Retinal pigment epithelial cell (primary cell): ENCODE data around the gene TGFBR3.

ENCODE experiments used
- DNase-seq: peaks from one replicate; pipeline ENCODE4 v3.0.0-alpha.2; 2010; ENCODE audit warnings: low read depth
- H3K4me3 ChIP-seq: 2 replicates; pipeline ENCODE4 v1.5.1; 2011; ENCODE audit warnings: mild to moderate bottlenecking, low read length, control low read depth, moderate library complexity
- TF ChIP-seq, protein P1 (sequence below): conservative IDR thresholded peaks from 2 replicates; pipeline ENCODE4 v1.5.1; 2011; ENCODE audit warnings: low read depth, low read length, control low read depth, inconsistent platforms

Gene TGFBR3

DNA sequence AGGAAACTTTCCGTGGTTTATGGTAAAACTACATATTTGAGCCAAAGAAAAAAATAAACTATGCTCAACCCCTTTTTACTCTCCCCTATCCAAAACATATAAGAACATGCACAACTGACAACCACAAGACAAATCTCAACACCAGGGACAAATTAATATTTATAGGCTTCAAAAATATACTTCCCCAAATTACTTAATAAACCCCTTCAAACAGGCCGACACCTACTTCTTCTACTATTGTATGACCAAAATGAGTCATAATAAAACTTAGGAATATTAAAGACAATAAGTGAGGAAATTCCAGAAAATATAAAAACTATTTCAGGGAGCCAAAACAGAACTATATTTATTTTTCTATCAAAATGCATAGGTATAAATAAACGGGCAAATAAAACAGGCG, 71.5 kb downstream of the TGFBR3 start:
- TF ChIP-seq, protein P1, sequence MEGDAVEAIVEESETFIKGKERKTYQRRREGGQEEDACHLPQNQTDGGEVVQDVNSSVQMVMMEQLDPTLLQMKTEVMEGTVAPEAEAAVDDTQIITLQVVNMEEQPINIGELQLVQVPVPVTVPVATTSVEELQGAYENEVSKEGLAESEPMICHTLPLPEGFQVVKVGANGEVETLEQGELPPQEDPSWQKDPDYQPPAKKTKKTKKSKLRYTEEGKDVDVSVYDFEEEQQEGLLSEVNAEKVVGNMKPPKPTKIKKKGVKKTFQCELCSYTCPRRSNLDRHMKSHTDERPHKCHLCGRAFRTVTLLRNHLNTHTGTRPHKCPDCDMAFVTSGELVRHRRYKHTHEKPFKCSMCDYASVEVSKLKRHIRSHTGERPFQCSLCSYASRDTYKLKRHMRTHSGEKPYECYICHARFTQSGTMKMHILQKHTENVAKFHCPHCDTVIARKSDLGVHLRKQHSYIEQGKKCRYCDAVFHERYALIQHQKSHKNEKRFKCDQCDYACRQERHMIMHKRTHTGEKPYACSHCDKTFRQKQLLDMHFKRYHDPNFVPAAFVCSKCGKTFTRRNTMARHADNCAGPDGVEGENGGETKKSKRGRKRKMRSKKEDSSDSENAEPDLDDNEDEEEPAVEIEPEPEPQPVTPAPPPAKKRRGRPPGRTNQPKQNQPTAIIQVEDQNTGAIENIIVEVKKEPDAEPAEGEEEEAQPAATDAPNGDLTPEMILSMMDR = no peak
- no peak overlapping the region for H3K4me3 ChIP-seq
- DNase-seq = no peak

DNA sequence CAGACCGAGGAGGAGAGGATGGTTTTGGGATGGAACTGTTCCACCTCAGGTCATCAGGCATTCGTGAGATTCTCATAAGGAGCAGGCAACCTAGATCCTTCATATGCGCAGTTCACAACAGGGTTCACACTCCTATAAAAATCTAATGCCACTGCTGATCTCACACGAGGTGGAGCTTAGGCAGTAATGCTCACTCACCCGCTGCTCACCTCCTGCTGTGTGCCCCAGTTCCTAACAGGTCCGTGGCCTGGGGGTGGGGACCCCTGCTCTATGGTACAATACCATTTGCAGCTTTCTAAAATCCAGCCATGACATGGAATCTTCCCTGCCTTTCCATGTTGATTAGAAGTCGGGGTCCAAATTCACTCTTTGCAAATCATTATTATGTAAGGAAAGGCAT, 72.1 kb downstream of the TGFBR3 start:
- TF ChIP-seq, protein P1 = no peak
- H3K4me3 ChIP-seq = no peak overlapping the region
- no peak for DNase-seq

DNA sequence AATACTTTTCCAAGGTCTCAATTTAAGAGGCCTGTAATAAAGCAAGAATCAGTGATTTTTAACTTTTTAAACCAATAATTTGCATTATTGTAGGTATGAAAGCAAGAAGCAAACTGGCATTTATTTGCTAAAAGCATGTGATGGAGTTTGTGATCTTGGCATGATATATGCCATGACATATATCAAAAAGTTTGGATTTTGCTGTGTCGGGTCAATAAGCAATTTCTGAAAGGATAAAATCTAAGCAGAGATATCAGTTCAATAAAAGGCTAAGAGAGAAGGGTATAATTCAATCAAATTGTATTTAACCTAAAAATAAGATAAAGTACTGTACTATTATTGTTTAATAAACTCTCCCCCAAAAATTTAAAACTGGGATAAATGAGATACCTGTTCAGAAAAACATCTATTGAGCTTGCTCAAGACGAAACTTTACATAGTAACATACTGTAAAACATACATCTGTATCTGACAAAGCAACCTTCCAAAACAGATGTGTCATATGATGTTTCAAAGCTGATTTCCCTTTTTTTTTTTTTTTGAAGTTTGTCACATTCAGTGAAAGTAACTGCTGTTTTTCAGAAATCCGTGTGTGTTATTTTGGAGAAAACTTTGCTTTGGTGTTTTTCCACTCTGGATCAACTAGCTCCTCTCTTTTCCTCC, 74.5 kb downstream of the TGFBR3 start:
- TF ChIP-seq, protein P1 = no peak
- no peak for DNase-seq
- H3K4me3 ChIP-seq = no peak overlapping the region

DNA sequence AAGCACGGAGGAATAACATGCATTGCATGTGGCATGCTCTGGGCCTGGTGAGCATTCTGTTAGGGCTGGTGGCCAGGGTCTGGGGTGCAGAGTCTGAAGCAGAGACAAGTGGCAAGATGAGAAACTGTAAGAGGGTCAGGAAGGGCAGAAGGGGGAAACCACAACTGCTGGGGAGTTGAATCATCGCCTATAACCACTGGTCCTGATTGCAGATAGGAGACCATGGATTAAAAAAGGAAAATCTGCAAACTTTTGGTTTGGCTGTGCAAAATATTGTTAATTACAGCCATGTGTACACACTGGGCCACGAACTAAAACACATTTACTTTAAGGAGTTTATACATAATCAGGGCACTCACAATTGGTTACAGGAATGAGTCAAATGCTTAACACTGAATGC, 76.6 kb downstream of the TGFBR3 start:
- no peak for DNase-seq
- TF ChIP-seq, protein P1 = no peak
- no peak overlapping the region for H3K4me3 ChIP-seq

DNA sequence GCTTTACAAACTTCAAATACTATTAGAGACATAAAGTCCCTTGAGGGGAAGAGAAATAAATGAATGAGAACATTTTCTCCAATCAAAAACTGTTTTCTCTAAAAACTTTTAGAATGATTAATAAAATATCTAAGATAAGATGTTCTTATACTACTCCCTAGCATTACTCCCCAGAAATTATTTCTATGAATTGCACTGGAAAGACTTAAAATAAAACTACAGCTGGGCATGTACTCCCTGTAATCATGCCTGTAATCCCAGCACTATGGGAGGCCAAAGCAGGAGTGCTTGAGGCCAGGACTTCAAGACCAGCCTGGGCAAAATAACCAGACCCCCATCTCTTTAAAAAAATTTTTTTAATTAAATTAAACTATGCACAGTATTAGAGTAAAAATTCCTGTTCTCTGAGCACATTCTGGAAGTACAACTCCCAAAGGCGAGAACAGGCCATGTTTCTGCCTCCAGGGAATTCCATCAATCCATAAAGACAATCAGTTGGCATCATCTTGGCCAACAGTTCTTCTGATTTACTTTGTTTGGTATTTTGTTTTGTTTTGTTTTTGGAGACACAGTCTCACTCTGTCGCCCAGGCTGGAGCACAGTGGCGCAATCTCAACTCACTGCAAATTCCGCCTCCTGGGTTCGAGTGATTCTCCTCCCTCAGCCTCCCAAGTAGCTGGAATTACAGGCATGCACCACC, 77.9 kb downstream of the TGFBR3 start:
- H3K4me3 ChIP-seq = no peak overlapping the region
- DNase-seq = no peak
- TF ChIP-seq, protein P1 = no peak

DNA sequence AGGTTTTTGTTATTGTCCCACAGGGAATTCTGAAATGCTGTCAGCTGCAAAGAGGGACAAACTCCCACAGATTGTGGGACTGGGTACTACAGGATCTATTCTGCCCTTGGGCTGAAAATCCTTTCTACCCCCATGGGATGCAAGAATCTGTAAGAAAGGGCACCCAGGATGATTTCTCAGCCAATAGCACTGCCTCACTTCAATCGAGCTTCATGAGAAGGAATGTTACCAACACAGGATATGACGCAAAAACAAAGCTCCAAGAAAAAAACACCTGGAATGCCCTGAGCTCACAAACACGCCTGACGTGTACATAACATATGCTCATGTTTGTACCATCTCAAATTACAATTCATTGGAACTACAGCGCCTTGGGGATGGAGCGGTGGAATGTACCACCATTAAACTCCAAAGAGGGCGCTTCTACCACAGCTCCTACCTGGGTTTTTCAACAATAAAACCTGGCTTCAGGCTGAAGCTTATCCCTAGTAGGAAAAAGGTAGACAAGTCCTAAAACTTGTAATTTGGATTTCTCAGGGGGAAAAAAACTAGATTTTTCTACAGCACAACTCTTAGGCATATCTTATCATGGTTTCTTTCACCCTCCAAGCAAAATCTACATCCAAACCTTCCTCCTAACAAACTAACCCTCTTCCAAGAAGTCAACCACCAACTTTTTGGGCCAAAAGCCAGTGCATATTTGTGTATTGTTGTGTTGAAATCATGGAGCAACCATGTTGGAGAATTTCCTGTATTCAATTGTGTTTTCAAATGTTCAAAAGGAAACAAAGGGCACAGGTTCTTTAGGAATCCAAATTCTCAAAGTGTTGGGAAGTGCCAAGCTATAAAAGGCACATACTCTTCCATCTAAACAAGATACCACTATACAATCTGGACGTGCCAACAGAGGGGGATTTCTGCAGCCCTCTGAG, 78.9 kb downstream of the TGFBR3 start:
- no peak for DNase-seq
- H3K4me3 ChIP-seq = no peak overlapping the region

More for the DNA sequence above, 78.9 kb downstream of the TGFBR3 start:
- TF ChIP-seq, protein P1 = no peak
